HEK293 (cell line): ENCODE data around the gene FAM120B.

ENCODE experiments used
- HOXA7 ChIP-seq: sonication (generic); formaldehyde crosslinking; IDR thresholded peaks from 2 replicates; pipeline ENCODE4 v1.8.1; 2022; ENCODE audit warnings: missing genetic modification reagents, borderline replicate concordance
- KLF16 ChIP-seq: fragments of 450-650 bp; formaldehyde crosslinking; IDR thresholded peaks from 2 replicates; pipeline ENCODE4 v1.5.1; 2017; ENCODE audit warnings: missing biosample characterization, missing genetic modification characterization
- MEIS1 ChIP-seq: sonication (generic); formaldehyde crosslinking; IDR thresholded peaks from 2 replicates; pipeline ENCODE4 v1.8.1; 2022; ENCODE audit warnings: missing genetic modification reagents, mild to moderate bottlenecking, borderline replicate concordance
- PRDM1 ChIP-seq: fragments of 450-650 bp; formaldehyde crosslinking; IDR thresholded peaks from 2 replicates; pipeline ENCODE4; 2016; ENCODE audit warnings: missing biosample characterization, missing genetic modification characterization
- ZFHX2 ChIP-seq: fragments of 450-650 bp; formaldehyde crosslinking; conservative IDR thresholded peaks from 2 replicates; pipeline ENCODE4 v1.5.1; 2016; ENCODE audit warnings: missing biosample characterization, missing genetic modification characterization
- ZNF133 ChIP-seq: fragments of 450-650 bp; formaldehyde crosslinking; IDR thresholded peaks from 2 replicates; pipeline ENCODE4 v1.5.1; 2016; ENCODE audit warnings: missing biosample characterization, missing genetic modification characterization
- ZNF138 ChIP-seq: fragments of 450-650 bp; formaldehyde crosslinking; IDR thresholded peaks from 2 replicates; pipeline ENCODE4 v1.5.1; 2016; ENCODE audit warnings: missing biosample characterization, missing genetic modification characterization, borderline replicate concordance
- ZNF140 ChIP-seq: fragments of 450-650 bp; formaldehyde crosslinking; IDR thresholded peaks from 2 replicates; pipeline ENCODE4 v1.5.1; 2016; ENCODE audit warnings: missing biosample characterization, missing genetic modification characterization
- ZNF274 ChIP-seq, 2 experiments: fragments of 200-500 bp in 1 of 2; fragments of 450-650 bp in 1 of 2; sonication (Bioruptor generic) in 1 of 2; formaldehyde crosslinking in 1 of 2; IDR thresholded peaks; 2 replicates each; pipeline versions ENCODE4 v1.5.1 to v1.6.1; 2014 to 2016; ENCODE audit warnings: borderline replicate concordance in 1 of 2, inconsistent platforms in 1 of 2, low read length in 1 of 2, missing biosample characterization in 1 of 2, missing genetic modification characterization in 1 of 2
- ZNF350 ChIP-seq: fragments of 450-650 bp; formaldehyde crosslinking; IDR thresholded peaks from 2 replicates; pipeline ENCODE4 v1.5.0; 2017; ENCODE audit warnings: missing biosample characterization, mild to moderate bottlenecking, missing genetic modification characterization
- ZNF549 ChIP-seq: fragments of 450-650 bp; IDR thresholded peaks from 2 replicates; pipeline ENCODE4 v1.5.1; 2018; ENCODE audit warnings: missing biosample characterization, missing genetic modification characterization, mild to moderate bottlenecking, inconsistent platforms, moderate library complexity
- ZNF785 ChIP-seq: fragments of 450-650 bp; formaldehyde crosslinking; IDR thresholded peaks from 2 replicates; pipeline ENCODE4 v1.5.1; 2016; ENCODE audit warnings: missing biosample characterization, missing genetic modification characterization
- TF ChIP-seq, protein P1 (sequence below): fragments of 450-650 bp; formaldehyde crosslinking; IDR thresholded peaks from 2 replicates; pipeline ENCODE4 v1.5.1; 2016; ENCODE audit warnings: missing biosample characterization, missing genetic modification characterization
- TF ChIP-seq, protein P2 (sequence below): fragments of 450-650 bp; formaldehyde crosslinking; IDR thresholded peaks from 2 replicates; pipeline ENCODE4 v1.5.1; 2016; ENCODE audit warnings: missing biosample characterization, missing genetic modification characterization

- no peak for TF ChIP-seq KLF16 (tag by site-specific recombination)
- TF ChIP-seq, protein P1, sequence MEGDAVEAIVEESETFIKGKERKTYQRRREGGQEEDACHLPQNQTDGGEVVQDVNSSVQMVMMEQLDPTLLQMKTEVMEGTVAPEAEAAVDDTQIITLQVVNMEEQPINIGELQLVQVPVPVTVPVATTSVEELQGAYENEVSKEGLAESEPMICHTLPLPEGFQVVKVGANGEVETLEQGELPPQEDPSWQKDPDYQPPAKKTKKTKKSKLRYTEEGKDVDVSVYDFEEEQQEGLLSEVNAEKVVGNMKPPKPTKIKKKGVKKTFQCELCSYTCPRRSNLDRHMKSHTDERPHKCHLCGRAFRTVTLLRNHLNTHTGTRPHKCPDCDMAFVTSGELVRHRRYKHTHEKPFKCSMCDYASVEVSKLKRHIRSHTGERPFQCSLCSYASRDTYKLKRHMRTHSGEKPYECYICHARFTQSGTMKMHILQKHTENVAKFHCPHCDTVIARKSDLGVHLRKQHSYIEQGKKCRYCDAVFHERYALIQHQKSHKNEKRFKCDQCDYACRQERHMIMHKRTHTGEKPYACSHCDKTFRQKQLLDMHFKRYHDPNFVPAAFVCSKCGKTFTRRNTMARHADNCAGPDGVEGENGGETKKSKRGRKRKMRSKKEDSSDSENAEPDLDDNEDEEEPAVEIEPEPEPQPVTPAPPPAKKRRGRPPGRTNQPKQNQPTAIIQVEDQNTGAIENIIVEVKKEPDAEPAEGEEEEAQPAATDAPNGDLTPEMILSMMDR (tag by site-specific recombination), result no peak
- no peak for TF ChIP-seq ZNF785 (tag by site-specific recombination)
- no peak for TF ChIP-seq ZNF350 (tag by site-specific recombination)
- TF ChIP-seq ZNF274 (IDR thresholded peaks at IDR 0.05; ENCODE audit: low read length), result no peak
- no peak for TF ChIP-seq ZNF274 (tag by site-specific recombination; IDR thresholded peaks at IDR 0.05; ENCODE audit: borderline replicate concordance)
- TF ChIP-seq ZNF133 (tag by site-specific recombination), result no peak
- no peak for TF ChIP-seq MEIS1 (CRISPR knock-in tag)
- no peak for TF ChIP-seq ZNF140 (tag by site-specific recombination)
- no peak for TF ChIP-seq ZNF138
- TF ChIP-seq ZFHX2 (tag by site-specific recombination), result no peak
- TF ChIP-seq, protein P2, sequence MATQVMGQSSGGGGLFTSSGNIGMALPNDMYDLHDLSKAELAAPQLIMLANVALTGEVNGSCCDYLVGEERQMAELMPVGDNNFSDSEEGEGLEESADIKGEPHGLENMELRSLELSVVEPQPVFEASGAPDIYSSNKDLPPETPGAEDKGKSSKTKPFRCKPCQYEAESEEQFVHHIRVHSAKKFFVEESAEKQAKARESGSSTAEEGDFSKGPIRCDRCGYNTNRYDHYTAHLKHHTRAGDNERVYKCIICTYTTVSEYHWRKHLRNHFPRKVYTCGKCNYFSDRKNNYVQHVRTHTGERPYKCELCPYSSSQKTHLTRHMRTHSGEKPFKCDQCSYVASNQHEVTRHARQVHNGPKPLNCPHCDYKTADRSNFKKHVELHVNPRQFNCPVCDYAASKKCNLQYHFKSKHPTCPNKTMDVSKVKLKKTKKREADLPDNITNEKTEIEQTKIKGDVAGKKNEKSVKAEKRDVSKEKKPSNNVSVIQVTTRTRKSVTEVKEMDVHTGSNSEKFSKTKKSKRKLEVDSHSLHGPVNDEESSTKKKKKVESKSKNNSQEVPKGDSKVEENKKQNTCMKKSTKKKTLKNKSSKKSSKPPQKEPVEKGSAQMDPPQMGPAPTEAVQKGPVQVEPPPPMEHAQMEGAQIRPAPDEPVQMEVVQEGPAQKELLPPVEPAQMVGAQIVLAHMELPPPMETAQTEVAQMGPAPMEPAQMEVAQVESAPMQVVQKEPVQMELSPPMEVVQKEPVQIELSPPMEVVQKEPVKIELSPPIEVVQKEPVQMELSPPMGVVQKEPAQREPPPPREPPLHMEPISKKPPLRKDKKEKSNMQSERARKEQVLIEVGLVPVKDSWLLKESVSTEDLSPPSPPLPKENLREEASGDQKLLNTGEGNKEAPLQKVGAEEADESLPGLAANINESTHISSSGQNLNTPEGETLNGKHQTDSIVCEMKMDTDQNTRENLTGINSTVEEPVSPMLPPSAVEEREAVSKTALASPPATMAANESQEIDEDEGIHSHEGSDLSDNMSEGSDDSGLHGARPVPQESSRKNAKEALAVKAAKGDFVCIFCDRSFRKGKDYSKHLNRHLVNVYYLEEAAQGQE (tag by site-specific recombination), result no peak
- TF ChIP-seq ZNF549 (tag by site-specific recombination), result no peak
- TF ChIP-seq HOXA7 (CRISPR knock-in tag), result no peak
- no peak for TF ChIP-seq PRDM1 (tag by site-specific recombination)
Measured at GRCh38 chr6:170445971-170446370, 139.4 kb downstream of the FAM120B start.
